KMS-11 (cell line): ENCODE results near the gene GDF7.

Source experiments
- H2AFZ ChIP-seq: fragments of 200-600 bp; sonication (generic); 2 replicates; pipeline ENCODE4 v1.6.1; 2016; ENCODE audit warnings: antibody characterized with exemption, mixed run types, low read depth
- H3K27ac ChIP-seq: fragments of 200-600 bp; sonication (generic); 2 replicates; pipeline ENCODE4 v1.6.1; 2016; ENCODE audit warnings: mild to moderate bottlenecking, mixed run types
- H3K27me3 ChIP-seq: fragments of 200-600 bp; sonication (generic); 2 replicates; pipeline ENCODE4 v1.6.1; 2017; ENCODE audit warnings: mild to moderate bottlenecking, low read depth, mixed run types, moderate library complexity; ENCODE audit not compliant: insufficient read depth
- H3K36me3 ChIP-seq: fragments of 200-600 bp; sonication (generic); 2 replicates; pipeline ENCODE4 v1.6.1; 2017; ENCODE audit warnings: mild to moderate bottlenecking, mixed run types; ENCODE audit not compliant: insufficient read depth
- H3K4me1 ChIP-seq: fragments of 200-600 bp; sonication (generic); 2 replicates; pipeline ENCODE4 v1.6.1; 2016; ENCODE audit warnings: mild to moderate bottlenecking, low read depth, mixed run types; ENCODE audit not compliant: poor library complexity, severe bottlenecking
- H3K4me2 ChIP-seq: fragments of 200-600 bp; sonication (generic); 2 replicates; pipeline ENCODE4 v1.7.0; 2016; ENCODE audit warnings: mild to moderate bottlenecking, mixed run types
- H3K4me3 ChIP-seq: fragments of 200-600 bp; sonication (generic); IDR thresholded peaks from 2 replicates; pipeline ENCODE4 v1.6.1; 2017; ENCODE audit warnings: low read depth, low read length, mixed read lengths; ENCODE audit not compliant: insufficient read depth
- H3K79me2 ChIP-seq: fragments of 200-600 bp; sonication (generic); 2 replicates; pipeline ENCODE4 v1.6.1; 2016; ENCODE audit warnings: low read depth, mixed run types; ENCODE audit not compliant: insufficient read depth
- H3K9ac ChIP-seq: fragments of 200-600 bp; sonication (generic); 2 replicates; pipeline ENCODE4 v1.6.1; 2016; ENCODE audit warnings: mild to moderate bottlenecking, mixed run types
- H4K20me1 ChIP-seq: fragments of 200-600 bp; sonication (generic); 2 replicates; pipeline ENCODE4 v1.6.1; 2016; ENCODE audit warnings: mild to moderate bottlenecking, mixed run types; ENCODE audit not compliant: insufficient read depth
- CTCF ChIP-seq: fragments of 200-600 bp; sonication (generic); conservative IDR thresholded peaks from 2 replicates; pipeline ENCODE4 v1.6.1; 2017; ENCODE audit warnings: low read depth, mild to moderate bottlenecking, antibody characterized with exemption, low read length, moderate library complexity, mixed read lengths

Gene GDF7

GRCh38 chr2:20677301-20678085, 10.5 kb downstream of the GDF7 start:
- H3K4me3 ChIP-seq, result no peak overlapping the region
- no peak overlapping the region for H3K9ac ChIP-seq
- no peak for TF ChIP-seq CTCF
- H3K27me3 ChIP-seq, result no peaks in the 10 kb centered on the region
- no peaks in the 10 kb centered on the region for H4K20me1 ChIP-seq
- no peak overlapping the region for H2AFZ ChIP-seq
- no peaks in the 10 kb centered on the region for H3K36me3 ChIP-seq
- no peaks in the 10 kb centered on the region for H3K79me2 ChIP-seq
- H3K4me2 ChIP-seq, result no peak overlapping the region
- no peaks in the 10 kb centered on the region for H3K4me1 ChIP-seq
- H3K27ac ChIP-seq, result no peak overlapping the region

GRCh38 chr2:20678086-20678395, 11.1 kb downstream of the GDF7 start:
- no peak overlapping the region for H3K4me2 ChIP-seq
- no peak overlapping the region for H3K9ac ChIP-seq
- no peaks in the 10 kb centered on the region for H3K4me1 ChIP-seq
- H3K27ac ChIP-seq, result no peak overlapping the region
- no peaks in the 10 kb centered on the region for H4K20me1 ChIP-seq
- H3K4me3 ChIP-seq, result no peak overlapping the region
- H2AFZ ChIP-seq, result no peak overlapping the region
- H3K36me3 ChIP-seq, result no peaks in the 10 kb centered on the region
- TF ChIP-seq CTCF, result no peak
- no peaks in the 10 kb centered on the region for H3K79me2 ChIP-seq
- H3K27me3 ChIP-seq, result no peaks in the 10 kb centered on the region

- H2AFZ ChIP-seq, result no peak overlapping the region
- no peaks in the 10 kb centered on the region for H3K4me1 ChIP-seq
- no peaks in the 10 kb centered on the region for H3K27me3 ChIP-seq
- no peak overlapping the region for H3K4me2 ChIP-seq
- H3K4me3 ChIP-seq, result no peak overlapping the region
- no peak overlapping the region for H3K27ac ChIP-seq
- H3K79me2 ChIP-seq, result no peaks in the 10 kb centered on the region
- H3K36me3 ChIP-seq, result no peaks in the 10 kb centered on the region
- no peaks in the 10 kb centered on the region for H4K20me1 ChIP-seq
- no peak for TF ChIP-seq CTCF
- no peak overlapping the region for H3K9ac ChIP-seq
These were observed 11.8 kb downstream of the GDF7 start for GRCh38 chr2:20678780-20679179.

GRCh38 chr2:20680744-20681375, 13.9 kb downstream of the GDF7 start:
- Histone ChIP-seq H3K4me3 (no peak overlapping the region), H2AFZ (no peak overlapping the region), H3K27ac (no peak overlapping the region), H3K9ac (no peak overlapping the region), H3K4me2 (no peak overlapping the region), H3K4me1 (no peaks in the 10 kb centered on the region), H4K20me1 (no peaks in the 10 kb centered on the region), H3K27me3 (no peaks in the 10 kb centered on the region), H3K36me3 (no peaks in the 10 kb centered on the region), H3K79me2 (no peaks in the 10 kb centered on the region)
- TF ChIP-seq CTCF, result no peak
